Brain microvascular endothelial cell (primary cell): ENCODE results near the gene ZCCHC4.

Experiments
- DNase-seq: peaks from one replicate; pipeline ENCODE4 v3.0.0-alpha.2; 2020
- H3K27ac ChIP-seq: fragments of 250-450 bp; sonication (Bioruptor Pico); 2 replicates; pipeline ENCODE4 v1.5.1; 2020; ENCODE audit warnings: mild to moderate bottlenecking, moderate library complexity
- H3K27me3 ChIP-seq: fragments of 250-450 bp; sonication (Bioruptor Pico); replicated peaks from 2 replicates; pipeline ENCODE4 v1.5.1; 2020; ENCODE audit warnings: mild to moderate bottlenecking
- H3K36me3 ChIP-seq: fragments of 250-450 bp; sonication (Bioruptor Pico); replicated peaks from 2 replicates; pipeline ENCODE4 v1.5.1; 2020; ENCODE audit warnings: mild to moderate bottlenecking
- H3K4me3 ChIP-seq: 2 replicates; pipeline ENCODE4 v1.5.1; 2011; ENCODE audit warnings: low read depth, mild to moderate bottlenecking, control low read depth, low read length, moderate library complexity
- CTCF ChIP-seq: IDR thresholded peaks from 2 replicates; pipeline ENCODE4 v1.5.1; 2011; ENCODE audit warnings: low read depth, mild to moderate bottlenecking, moderate library complexity, low read length, control low read depth, inconsistent platforms; ENCODE audit errors: missing control alignments
- in situ Hi-C: cut with HindIII; loops from 2 replicates; pipeline ENCODE4 v1.10.0; 2017; ENCODE audit warnings: low sequenced_read_pairs, low pct_ligation_motif_present

Gene ZCCHC4

GRCh38 chr4:25312496-25313200 lies at the start of gene ZCCHC4:
Gene ZCCHC4, plus strand, starts transcription at chr4:25312774. Its CDS starts 36 bp downstream, at chr4:25312810.
- in situ Hi-C loops: no loop called here
- peak; percentile 76 for DNase-seq
- Histone ChIP-seq H3K27ac (peak within 1 kb of the TSS; percentile 76), H3K36me3 (no peaks in the 10 kb centered on the region), H3K27me3 (no peaks in the 10 kb centered on the region), H3K4me3 (peak within 1 kb of the TSS; percentile 96)
- TF ChIP-seq CTCF: peak; percentile 91

GRCh38 chr4:25271866-25272265 lies 40.7 kb upstream of the ZCCHC4 start:
- TF ChIP-seq CTCF: no peak
- H3K36me3 ChIP-seq: no peaks in the 10 kb centered on the region
- DNase-seq: no peak
- in situ Hi-C loops: no loop called here
- no peak overlapping the region for H3K27ac ChIP-seq
- no peaks in the 10 kb centered on the region for H3K27me3 ChIP-seq
- no peak overlapping the region for H3K4me3 ChIP-seq

GRCh38 chr4:25280210-25280609 lies 32.4 kb upstream of the ZCCHC4 start:
- DNase-seq: no peak
- no peak for TF ChIP-seq CTCF

GRCh38 chr4:25283948-25284347 lies 28.6 kb upstream of the ZCCHC4 start:
- H3K36me3 ChIP-seq: no peaks in the 10 kb centered on the region
- no peak for TF ChIP-seq CTCF
- H3K27ac ChIP-seq: no peak overlapping the region
- H3K27me3 ChIP-seq: no peaks in the 10 kb centered on the region
- no peak overlapping the region for H3K4me3 ChIP-seq
- in situ Hi-C loops: no loop called here
- DNase-seq: no peak

More at GRCh38 chr4:25280210-25280609, 32.4 kb upstream of the ZCCHC4 start:
- no peak overlapping the region for H3K4me3 ChIP-seq
- no peak overlapping the region for H3K27ac ChIP-seq
- H3K27me3 ChIP-seq: no peaks in the 10 kb centered on the region
- no peaks in the 10 kb centered on the region for H3K36me3 ChIP-seq
- in situ Hi-C loops: no loop called here

- Histone ChIP-seq H3K27ac (no peak overlapping the region), H3K36me3 (no peaks in the 10 kb centered on the region), H3K27me3 (no peaks in the 10 kb centered on the region), H3K4me3 (no peak overlapping the region)
- no peak for DNase-seq
- TF ChIP-seq CTCF: no peak
- in situ Hi-C loops: no loop called here
Observed at GRCh38 chr4:25284466-25284865, 28.1 kb upstream of the ZCCHC4 start.
